Left lung (tissue), 10 donors: Measurements from ENCODE around the gene RETREG3. TPM values are rescaled to one million over a fixed set of nuclear protein-coding genes. Genes with fewer than 3 reads are reported as not detected.
A peak's percentile ranks its signal among the peaks of the same experiment; 100 is the strongest.

Experiments
- ATAC-seq: fragments of 200-7000 bp; cut with Tn5 transposase; one replicate; pipeline ENCODE4 v1.9.1; 2020; ENCODE audit warnings: moderate library complexity
- DNase-seq, 4 donors: peaks; one replicate each; pipeline ENCODE4 v3.0.0-alpha.2; 2013 to 2020
- H3K27ac ChIP-seq, 2 donors: fragments of 200-600 bp; sonication (generic) in 1 of 2; one replicate each; pipeline versions ENCODE4 v1.5.0 to v1.8.0; 2020 to 2021
- H3K27me3 ChIP-seq, 2 donors: fragments of 200-600 bp; sonication (generic) in 1 of 2; one replicate each; pipeline versions ENCODE4 v1.5.0 to v1.8.0; 2020 to 2021
- H3K36me3 ChIP-seq, 2 donors: fragments of 200-600 bp; sonication (generic) in 1 of 2; one replicate each; pipeline versions ENCODE4 v1.5.0 to v1.8.0; 2020 to 2021
- H3K4me1 ChIP-seq, 2 donors: fragments of 200-600 bp; one replicate each; pipeline ENCODE4 v1.8.0; 2021
- H3K4me3 ChIP-seq, 2 donors: fragments of 200-600 bp; sonication (generic) in 1 of 2; one replicate each; pipeline versions ENCODE4 v1.5.0 to v1.8.0; 2020 to 2021; ENCODE audit warnings: mild to moderate bottlenecking in 1 of 2
- H3K9me3 ChIP-seq, 2 donors: fragments of 200-600 bp; sonication (generic) in 1 of 2; one replicate each; pipeline versions ENCODE4 v1.5.0 to v1.8.0; 2020 to 2021
- intact Hi-C, 2 donors: fragments of 100-400 bp; cut with DNase I; formaldehyde crosslinking; loops; one replicate each; pipeline versions ENCODE4 v1.11.2 to v1.14.2; 2022
- polyA plus RNA-seq, 6 donors: library from polyadenylated mRNA; unstranded; fragments of 120-200 nt; gene quantifications; one replicate each; pipeline ENCODE4 v1.2.1, GENCODE V29; 2013; ENCODE audit not compliant: insufficient read length in 6 of 6
- total RNA-seq, 2 donors: library from RNA; stranded (reverse); fragmentation: NEBNext Ultra II Directional; extraction: Animal tissue kit (Norgen Biotek cat#: 25700); gene quantifications; one replicate each; pipeline ENCODE4 v1.2.1, GENCODE V29; 2021
- TF ChIP-seq, protein P1 (sequence below), 2 donors: fragments of 200-600 bp; sonication (generic) in 1 of 2; IDR thresholded peaks; one replicate each; pipeline versions ENCODE4 v1.5.0 to v1.8.0; 2021; ENCODE audit warnings: antibody characterized with exemption in 2 of 2
- donor health status: DM: no; HTN: yes; CAD: no.
- donor health status: DM: no; HTN: no; CAD: no.

Gene RETREG3
- total and polyA plus RNA-seq, 8 donors, result 50.6 to 75.5 (median 60.0) TPM

DNA sequence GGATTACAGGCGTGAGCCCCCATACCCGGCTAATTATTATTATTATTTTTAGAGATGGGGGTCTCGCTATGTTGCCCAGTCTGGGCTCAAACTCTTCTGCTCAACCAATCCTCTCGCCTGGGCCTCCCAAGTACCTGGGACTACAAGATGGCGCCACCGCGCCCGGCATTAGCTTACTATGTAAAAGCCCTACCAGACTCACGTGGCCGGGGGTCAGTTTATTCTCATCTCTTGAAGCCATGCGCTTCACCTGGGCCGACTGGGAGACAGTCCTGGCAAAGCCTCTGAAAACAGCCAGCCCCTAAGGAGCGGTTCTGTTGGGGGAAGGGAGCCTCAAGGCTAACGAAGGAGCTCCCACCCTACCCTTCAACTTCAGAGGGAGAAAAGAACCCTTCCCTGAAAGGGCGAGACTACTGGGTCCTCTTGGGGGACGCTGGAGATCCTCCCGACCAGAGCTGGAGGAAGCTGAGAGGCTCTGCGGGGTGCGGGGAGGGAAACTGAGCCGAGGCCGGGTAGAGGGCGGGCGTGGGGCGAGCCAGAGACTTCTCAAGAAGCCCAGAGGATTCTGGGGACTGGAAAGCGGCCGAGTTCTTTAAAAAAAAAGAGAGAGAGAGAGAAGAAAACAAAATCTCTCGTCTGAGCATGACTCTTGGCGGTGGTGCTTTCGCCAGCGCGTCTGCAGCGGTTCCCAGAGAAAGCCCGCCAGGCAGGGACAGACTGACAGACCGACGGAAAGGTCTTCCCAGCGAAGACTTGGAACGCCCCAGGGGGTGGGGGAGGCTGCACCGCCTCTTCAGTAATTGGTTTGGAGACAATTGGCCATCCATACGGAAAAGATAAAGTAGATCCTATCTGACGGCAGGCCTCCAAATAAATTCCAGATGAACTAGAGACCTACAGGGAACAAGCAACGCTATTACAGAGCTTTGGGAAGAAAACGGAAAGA, 44.3 kb upstream of the RETREG3 start:
- peak; percentile 82 for ATAC-seq
- peak in 3 of 4 donors; percentile 60 to 90 (median 79) for DNase-seq
- Histone ChIP-seq H3K4me1 (peaks cover 0 to 5% of the 10 kb centered on the region in 2 donors), H3K9me3 (no peaks in the 10 kb centered on the region), H3K27me3 (peaks cover 0 to 14% of the 10 kb centered on the region in 2 donors), H3K27ac (peak overlapping the region; percentile 34 to 79), H3K36me3 (no peaks in the 10 kb centered on the region), H3K4me3 (peak overlapping the region; percentile 10 to 26)
- intact Hi-C loops, result no loop called here
- TF ChIP-seq, protein P1, sequence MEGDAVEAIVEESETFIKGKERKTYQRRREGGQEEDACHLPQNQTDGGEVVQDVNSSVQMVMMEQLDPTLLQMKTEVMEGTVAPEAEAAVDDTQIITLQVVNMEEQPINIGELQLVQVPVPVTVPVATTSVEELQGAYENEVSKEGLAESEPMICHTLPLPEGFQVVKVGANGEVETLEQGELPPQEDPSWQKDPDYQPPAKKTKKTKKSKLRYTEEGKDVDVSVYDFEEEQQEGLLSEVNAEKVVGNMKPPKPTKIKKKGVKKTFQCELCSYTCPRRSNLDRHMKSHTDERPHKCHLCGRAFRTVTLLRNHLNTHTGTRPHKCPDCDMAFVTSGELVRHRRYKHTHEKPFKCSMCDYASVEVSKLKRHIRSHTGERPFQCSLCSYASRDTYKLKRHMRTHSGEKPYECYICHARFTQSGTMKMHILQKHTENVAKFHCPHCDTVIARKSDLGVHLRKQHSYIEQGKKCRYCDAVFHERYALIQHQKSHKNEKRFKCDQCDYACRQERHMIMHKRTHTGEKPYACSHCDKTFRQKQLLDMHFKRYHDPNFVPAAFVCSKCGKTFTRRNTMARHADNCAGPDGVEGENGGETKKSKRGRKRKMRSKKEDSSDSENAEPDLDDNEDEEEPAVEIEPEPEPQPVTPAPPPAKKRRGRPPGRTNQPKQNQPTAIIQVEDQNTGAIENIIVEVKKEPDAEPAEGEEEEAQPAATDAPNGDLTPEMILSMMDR (IDR thresholded peaks at IDR 0.05), result no peak

- H3K4me1 ChIP-seq, result peaks cover 0 to 4% of the 10 kb centered on the region in 2 donors
- H3K9me3 ChIP-seq, result no peaks in the 10 kb centered on the region
- peaks cover 0 to 14% of the 10 kb centered on the region in 2 donors for H3K27me3 ChIP-seq
- no peak for DNase-seq
- no peak overlapping the region for H3K4me3 ChIP-seq
- TF ChIP-seq, protein P1 (IDR thresholded peaks at IDR 0.05), result no peak
- no peaks in the 10 kb centered on the region for H3K36me3 ChIP-seq
- H3K27ac ChIP-seq, result no peak overlapping the region
- intact Hi-C loops, result no loop called here
- no peak for ATAC-seq
These were observed 42.2 kb upstream of the RETREG3 start for GRCh38 chr17:42651392-42651791.

GRCh38 chr17:42647778-42648177, 38.6 kb upstream of the RETREG3 start:
- intact Hi-C loops, result no loop called here
- DNase-seq (no peak), ATAC-seq (no peak)
- Histone ChIP-seq H3K27me3 (peaks cover 0 to 5% of the 10 kb centered on the region in 2 donors), H3K36me3 (no peaks in the 10 kb centered on the region), H3K9me3 (no peaks in the 10 kb centered on the region), H3K27ac (no peak overlapping the region), H3K4me1 (no peaks in the 10 kb centered on the region), H3K4me3 (no peak overlapping the region)
- TF ChIP-seq, protein P1 (IDR thresholded peaks at IDR 0.05), result no peak

- Histone ChIP-seq H3K9me3 (no peaks in the 10 kb centered on the region), H3K4me1 (no peaks in the 10 kb centered on the region), H3K27ac (no peak overlapping the region), H3K27me3 (peaks cover 0 to 10% of the 10 kb centered on the region in 2 donors), H3K4me3 (no peak overlapping the region), H3K36me3 (no peaks in the 10 kb centered on the region)
- DNase-seq, result no peak
- TF ChIP-seq, protein P1 (IDR thresholded peaks at IDR 0.05), result no peak
- intact Hi-C loops, result no loop called here
- ATAC-seq, result no peak
These were observed 33.2 kb upstream of the RETREG3 start for GRCh38 chr17:42642336-42642735.

- TF ChIP-seq, protein P1 (IDR thresholded peaks at IDR 0.05), result no peak
- DNase-seq (no peak), ATAC-seq (no peak)
- H3K4me1 ChIP-seq, result no peaks in the 10 kb centered on the region
- H3K36me3 ChIP-seq, result no peaks in the 10 kb centered on the region
- intact Hi-C loops, result no loop called here
- H3K9me3 ChIP-seq, result no peaks in the 10 kb centered on the region
- peaks cover 0 to 10% of the 10 kb centered on the region in 2 donors for H3K27me3 ChIP-seq
- no peak overlapping the region for H3K4me3 ChIP-seq
- no peak overlapping the region for H3K27ac ChIP-seq
These were observed 30.9 kb upstream of the RETREG3 start for GRCh38 chr17:42640121-42640520.
